K562 (cell line): ENCODE measurements around the gene CNBD2. TPM values are rescaled to one million over a fixed set of nuclear protein-coding genes. Genes with fewer than 3 reads are reported as not detected.

ENCODE experiments used
- FOXA3 ChIP-seq, 2 experiments: fragments of 450-650 bp in 1 of 2; sonication (generic) in 1 of 2; formaldehyde crosslinking; IDR thresholded peaks in 1 of 2; conservative IDR thresholded peaks in 1 of 2; 2 replicates each; pipeline versions ENCODE4 v1.4.0 to v1.8.0; 2020 to 2022; ENCODE audit warnings: mild to moderate bottlenecking in 2 of 2, missing genetic modification reagents in 1 of 2
- IRF1 ChIP-seq: sonication (generic); formaldehyde crosslinking; IDR thresholded peaks from 2 replicates; pipeline ENCODE4 v1.8.0; 2022; ENCODE audit warnings: missing genetic modification reagents, mild to moderate bottlenecking, borderline replicate concordance
- KLF10 ChIP-seq: fragments of 250-450 bp; sonication (Bioruptor Pico); IDR thresholded peaks from 2 replicates; pipeline ENCODE4 v1.6.1; 2021; ENCODE audit warnings: matching md5 sums
- NR1H2 ChIP-seq: sonication (generic); formaldehyde crosslinking; IDR thresholded peaks from 2 replicates; pipeline ENCODE4 v1.4.0; 2020; ENCODE audit warnings: mild to moderate bottlenecking, missing genetic modification reagents
- RHOXF2B ChIP-seq: fragments of 250-450 bp; sonication (Bioruptor Pico); conservative IDR thresholded peaks from 2 replicates; pipeline ENCODE4 v1.5.1; 2021
- SAFB2 ChIP-seq: fragments of 200-400 bp; formaldehyde crosslinking; IDR thresholded peaks from 2 replicates; pipeline ENCODE4 v1.6.1; 2018; ENCODE audit warnings: borderline replicate concordance, low read length, low read depth, moderate library complexity; ENCODE audit not compliant: severe bottlenecking
- SFPQ ChIP-seq: fragments of 200-400 bp; formaldehyde crosslinking; IDR thresholded peaks from 2 replicates; pipeline ENCODE4 v1.6.1; 2017; ENCODE audit warnings: mild to moderate bottlenecking, low read depth, low read length, moderate library complexity
- STAT6 ChIP-seq: sonication (generic); formaldehyde crosslinking; IDR thresholded peaks from 2 replicates; pipeline ENCODE4 v1.8.1; 2023; ENCODE audit warnings: mild to moderate bottlenecking, missing genetic modification reagents
- SUPT5H ChIP-seq: fragments of 450-650 bp; IDR thresholded peaks from 2 replicates; pipeline ENCODE4 v1.6.1; 2016
- TEAD2 ChIP-seq: fragments of 450-650 bp; IDR thresholded peaks from 2 replicates; pipeline ENCODE4 v1.6.1; 2016; ENCODE audit warnings: missing genetic modification characterization, control low read depth, missing compliant biosample characterization
- TFAM ChIP-seq: fragments of 250-450 bp; sonication (Bioruptor Pico); conservative IDR thresholded peaks from 2 replicates; pipeline ENCODE4 v1.5.0; 2021; ENCODE audit warnings: mild to moderate bottlenecking, moderate library complexity
- ZC3H4 ChIP-seq: sonication (generic); formaldehyde crosslinking; IDR thresholded peaks from 2 replicates; pipeline ENCODE4 v1.9.0; 2021; ENCODE audit warnings: missing genetic modification reagents, borderline replicate concordance
- ZFX ChIP-seq: sonication (generic); formaldehyde crosslinking; IDR thresholded peaks from 2 replicates; pipeline ENCODE4 v1.8.0; 2022; ENCODE audit warnings: mild to moderate bottlenecking, missing genetic modification reagents, moderate library complexity
- ZNF449 ChIP-seq: fragments of 250-450 bp; sonication (Bioruptor Pico); IDR thresholded peaks from 2 replicates; pipeline ENCODE4 v1.8.0; 2022; ENCODE audit warnings: moderate library complexity, mild to moderate bottlenecking, inconsistent platforms
- ZNF518B ChIP-seq: fragments of 250-450 bp; sonication (Bioruptor Pico); IDR thresholded peaks from 2 replicates; pipeline ENCODE4 v1.5.0; 2021; ENCODE audit warnings: mild to moderate bottlenecking, moderate library complexity
- polyA plus RNA-seq, 8 experiments: library from polyadenylated mRNA; depleted of rRNA in 4 of 8; stranded (reverse) in 5 of 8; unstranded in 3 of 8; fragments of >200 nt; fragmentation: Nextera tagmentation in 2 of 8; fragmentation: Illumina TruSeq in 1 of 8; extraction: Ambion mirVana in 2 of 8; extraction: Trizol in 1 of 8; gene quantifications; 2 replicates each; pipeline versions ENCODE4 v1.2.1 to v1.2.3, GENCODE V29; 2011 to 2014; ENCODE audit warnings: inconsistent platforms in 1 of 8, missing spikeins in 1 of 8
- total RNA-seq, 7 experiments: library from RNA; depleted of rRNA in 6 of 7; stranded (reverse); fragments of >200 nt in 6 of 7; fragmentation: Illumina TruSeq in 2 of 7; extraction: Trizol in 2 of 7; gene quantifications; 2 replicates each; pipeline versions ENCODE4 v1.2.1 to v1.2.3, GENCODE V29; 2011 to 2021; ENCODE audit warnings: low replicate concordance in 1 of 7

Gene CNBD2
- total and polyA plus RNA-seq, 9 of the 15 experiments (the other 6 are each of a cell fraction or from before 2014, with no cell fraction given), result 3.2 to 17.5 (median 5.3) TPM

- TF ChIP-seq STAT6 (CRISPR knock-in tag) (0 out of 2 replicates have a peak, but pooled peaks have one; percentile 32), ZNF449 (CRISPR knock-in tag) (no peak), KLF10 (CRISPR knock-in tag) (no peak), TFAM (CRISPR knock-in tag) (no peak), FOXA3 (CRISPR knock-in tag; conservative IDR thresholded peaks at IDR 0.05 in 1 of 2, IDR thresholded peaks at IDR 0.05 in 1 of 2) (0 out of 4 replicates have a peak, but pooled peaks of 1 of the 2 experiments have one; percentile 73), RHOXF2B (no peak), ZNF518B (CRISPR knock-in tag) (no peak), SAFB2 (no peak), NR1H2 (0 out of 2 replicates have a peak, but pooled peaks have one; percentile 46), ZFX (CRISPR knock-in tag) (peak; percentile 94), ZC3H4 (0 out of 2 replicates have a peak, but pooled peaks have one; percentile 55), TEAD2 (tag) (0 out of 2 replicates have a peak, but pooled peaks have one; percentile 31), IRF1 (CRISPR knock-in tag) (no peak; the same call in 1 of the 2 replicates), SUPT5H (peak; percentile 97), SFPQ (no peak)
These were observed 82.3 kb downstream of the CNBD2 start (continued) for GRCh38 chr20:36050436-36051317.
